SH-SY5Y (cell line): ENCODE measurements around the gene C1orf115.

Experiments used
- GATA2 ChIP-seq: IDR thresholded peaks from 2 replicates; pipeline ENCODE4 v1.6.1; 2011; ENCODE audit warnings: mild to moderate bottlenecking, low read depth, low read length
- GATA3 ChIP-seq: IDR thresholded peaks from 2 replicates; pipeline ENCODE4 v1.6.1; 2011; ENCODE audit warnings: low read depth, mild to moderate bottlenecking, low read length, moderate library complexity

Gene C1orf115

GRCh38 chr1:220733086-220733601 is 43.0 kb downstream of the C1orf115 start:
- TF ChIP-seq GATA3 (no peak), GATA2 (no peak)

GRCh38 chr1:220734571-220735326 is 44.6 kb downstream of the C1orf115 start:
- TF ChIP-seq GATA2 (no peak), GATA3 (no peak)

- TF ChIP-seq GATA3, result no peak
These were observed 51.2 kb downstream of the C1orf115 start for GRCh38 chr1:220741349-220741748.

GRCh38 chr1:220741825-220742224 is 51.7 kb downstream of the C1orf115 start:
- TF ChIP-seq GATA3 (no peak), GATA2 (no peak)

- TF ChIP-seq GATA2 (no peak), GATA3 (no peak)
These were observed 52.4 kb downstream of the C1orf115 start for GRCh38 chr1:220742520-220742919.

GRCh38 chr1:220746851-220747250 is 56.7 kb downstream of the C1orf115 start:
- no peak for TF ChIP-seq GATA2
- TF ChIP-seq GATA3, result no peak

- TF ChIP-seq GATA3 (no peak), GATA2 (no peak)
These were observed 57.4 kb downstream of the C1orf115 start for GRCh38 chr1:220747437-220748088.

- TF ChIP-seq GATA2 (no peak; the same call in 1 of the 2 replicates), GATA3 (no peak)
These were observed 58.1 kb downstream of the C1orf115 start, which contains the start of gene MTARC2 for GRCh38 chr1:220748089-220748934. MTARC2 (plus strand) TSS chr1:220748322; CDS start chr1:220748532, 210 bp downstream.
